ENCODE measurements around the gene DBN1. TPM values are rescaled to one million over a fixed set of nuclear protein-coding genes. Genes with fewer than 3 reads are reported as not detected.

DBN1 gene
- total and polyA plus RNA-seq, 9 of the 15 experiments (the other 6 are each of a cell fraction or from before 2014, with no cell fraction given): 0.25 to 87.2 (median 27.9) TPM

GRCh38 chr5:177425801-177426565 is 47.5 kb downstream of the DBN1 start (continued):
- TF ChIP-seq, protein P1, sequence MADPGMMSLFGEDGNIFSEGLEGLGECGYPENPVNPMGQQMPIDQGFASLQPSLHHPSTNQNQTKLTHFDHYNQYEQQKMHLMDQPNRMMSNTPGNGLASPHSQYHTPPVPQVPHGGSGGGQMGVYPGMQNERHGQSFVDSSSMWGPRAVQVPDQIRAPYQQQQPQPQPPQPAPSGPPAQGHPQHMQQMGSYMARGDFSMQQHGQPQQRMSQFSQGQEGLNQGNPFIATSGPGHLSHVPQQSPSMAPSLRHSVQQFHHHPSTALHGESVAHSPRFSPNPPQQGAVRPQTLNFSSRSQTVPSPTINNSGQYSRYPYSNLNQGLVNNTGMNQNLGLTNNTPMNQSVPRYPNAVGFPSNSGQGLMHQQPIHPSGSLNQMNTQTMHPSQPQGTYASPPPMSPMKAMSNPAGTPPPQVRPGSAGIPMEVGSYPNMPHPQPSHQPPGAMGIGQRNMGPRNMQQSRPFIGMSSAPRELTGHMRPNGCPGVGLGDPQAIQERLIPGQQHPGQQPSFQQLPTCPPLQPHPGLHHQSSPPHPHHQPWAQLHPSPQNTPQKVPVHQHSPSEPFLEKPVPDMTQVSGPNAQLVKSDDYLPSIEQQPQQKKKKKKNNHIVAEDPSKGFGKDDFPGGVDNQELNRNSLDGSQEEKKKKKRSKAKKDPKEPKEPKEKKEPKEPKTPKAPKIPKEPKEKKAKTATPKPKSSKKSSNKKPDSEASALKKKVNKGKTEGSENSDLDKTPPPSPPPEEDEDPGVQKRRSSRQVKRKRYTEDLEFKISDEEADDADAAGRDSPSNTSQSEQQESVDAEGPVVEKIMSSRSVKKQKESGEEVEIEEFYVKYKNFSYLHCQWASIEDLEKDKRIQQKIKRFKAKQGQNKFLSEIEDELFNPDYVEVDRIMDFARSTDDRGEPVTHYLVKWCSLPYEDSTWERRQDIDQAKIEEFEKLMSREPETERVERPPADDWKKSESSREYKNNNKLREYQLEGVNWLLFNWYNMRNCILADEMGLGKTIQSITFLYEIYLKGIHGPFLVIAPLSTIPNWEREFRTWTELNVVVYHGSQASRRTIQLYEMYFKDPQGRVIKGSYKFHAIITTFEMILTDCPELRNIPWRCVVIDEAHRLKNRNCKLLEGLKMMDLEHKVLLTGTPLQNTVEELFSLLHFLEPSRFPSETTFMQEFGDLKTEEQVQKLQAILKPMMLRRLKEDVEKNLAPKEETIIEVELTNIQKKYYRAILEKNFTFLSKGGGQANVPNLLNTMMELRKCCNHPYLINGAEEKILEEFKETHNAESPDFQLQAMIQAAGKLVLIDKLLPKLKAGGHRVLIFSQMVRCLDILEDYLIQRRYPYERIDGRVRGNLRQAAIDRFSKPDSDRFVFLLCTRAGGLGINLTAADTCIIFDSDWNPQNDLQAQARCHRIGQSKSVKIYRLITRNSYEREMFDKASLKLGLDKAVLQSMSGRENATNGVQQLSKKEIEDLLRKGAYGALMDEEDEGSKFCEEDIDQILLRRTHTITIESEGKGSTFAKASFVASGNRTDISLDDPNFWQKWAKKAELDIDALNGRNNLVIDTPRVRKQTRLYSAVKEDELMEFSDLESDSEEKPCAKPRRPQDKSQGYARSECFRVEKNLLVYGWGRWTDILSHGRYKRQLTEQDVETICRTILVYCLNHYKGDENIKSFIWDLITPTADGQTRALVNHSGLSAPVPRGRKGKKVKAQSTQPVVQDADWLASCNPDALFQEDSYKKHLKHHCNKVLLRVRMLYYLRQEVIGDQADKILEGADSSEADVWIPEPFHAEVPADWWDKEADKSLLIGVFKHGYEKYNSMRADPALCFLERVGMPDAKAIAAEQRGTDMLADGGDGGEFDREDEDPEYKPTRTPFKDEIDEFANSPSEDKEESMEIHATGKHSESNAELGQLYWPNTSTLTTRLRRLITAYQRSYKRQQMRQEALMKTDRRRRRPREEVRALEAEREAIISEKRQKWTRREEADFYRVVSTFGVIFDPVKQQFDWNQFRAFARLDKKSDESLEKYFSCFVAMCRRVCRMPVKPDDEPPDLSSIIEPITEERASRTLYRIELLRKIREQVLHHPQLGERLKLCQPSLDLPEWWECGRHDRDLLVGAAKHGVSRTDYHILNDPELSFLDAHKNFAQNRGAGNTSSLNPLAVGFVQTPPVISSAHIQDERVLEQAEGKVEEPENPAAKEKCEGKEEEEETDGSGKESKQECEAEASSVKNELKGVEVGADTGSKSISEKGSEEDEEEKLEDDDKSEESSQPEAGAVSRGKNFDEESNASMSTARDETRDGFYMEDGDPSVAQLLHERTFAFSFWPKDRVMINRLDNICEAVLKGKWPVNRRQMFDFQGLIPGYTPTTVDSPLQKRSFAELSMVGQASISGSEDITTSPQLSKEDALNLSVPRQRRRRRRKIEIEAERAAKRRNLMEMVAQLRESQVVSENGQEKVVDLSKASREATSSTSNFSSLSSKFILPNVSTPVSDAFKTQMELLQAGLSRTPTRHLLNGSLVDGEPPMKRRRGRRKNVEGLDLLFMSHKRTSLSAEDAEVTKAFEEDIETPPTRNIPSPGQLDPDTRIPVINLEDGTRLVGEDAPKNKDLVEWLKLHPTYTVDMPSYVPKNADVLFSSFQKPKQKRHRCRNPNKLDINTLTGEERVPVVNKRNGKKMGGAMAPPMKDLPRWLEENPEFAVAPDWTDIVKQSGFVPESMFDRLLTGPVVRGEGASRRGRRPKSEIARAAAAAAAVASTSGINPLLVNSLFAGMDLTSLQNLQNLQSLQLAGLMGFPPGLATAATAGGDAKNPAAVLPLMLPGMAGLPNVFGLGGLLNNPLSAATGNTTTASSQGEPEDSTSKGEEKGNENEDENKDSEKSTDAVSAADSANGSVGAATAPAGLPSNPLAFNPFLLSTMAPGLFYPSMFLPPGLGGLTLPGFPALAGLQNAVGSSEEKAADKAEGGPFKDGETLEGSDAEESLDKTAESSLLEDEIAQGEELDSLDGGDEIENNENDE (IDR thresholded peaks at IDR 0.05; ENCODE audit: low read depth, low read length): no peak
- TF ChIP-seq CBFA2T2 (conservative IDR thresholded peaks at IDR 0.05): no peak
- 0 out of 2 replicates have a peak, but pooled peaks have one; percentile 8 for TF ChIP-seq TAF7 (tag; IDR thresholded peaks at IDR 0.05)
- peak; percentile 93 for TF ChIP-seq POLR2B (IDR thresholded peaks at IDR 0.05; ENCODE audit: low read depth, partially characterized antibody)
- no peak for TF ChIP-seq MEIS2 (IDR thresholded peaks at IDR 0.05; ENCODE audit: partially characterized antibody)
- TF ChIP-seq CBX8 (IDR thresholded peaks at IDR 0.05; ENCODE audit: borderline replicate concordance, extremely low read depth, low read depth, low read length, poor library complexity, severe bottlenecking): no peak
- no peak for TF ChIP-seq DMBX1 (CRISPR knock-in tag; IDR thresholded peaks at IDR 0.05; ENCODE audit: borderline replicate concordance)
- no peak for TF ChIP-seq BCL6 (CRISPR knock-in tag; IDR thresholded peaks at IDR 0.05)
- TF ChIP-seq CHCHD3 (CRISPR knock-in tag; IDR thresholded peaks at IDR 0.05): no peak
- TF ChIP-seq MITF (IDR thresholded peaks at IDR 0.05): no peak; the same call in 1 of the 2 replicates
- TF ChIP-seq ELF1 (tag; IDR thresholded peaks at IDR 0.05): peak; percentile 74
- TF ChIP-seq RFX1 (IDR thresholded peaks at IDR 0.05): no peak
- TF ChIP-seq ZC3H8 (IDR thresholded peaks at IDR 0.05): no peak
- peak; percentile 90 for TF ChIP-seq RBFOX2 (IDR thresholded peaks at IDR 0.05; ENCODE audit: low read depth, low read length)

Data from K562 (cell line).